Stomach (tissue), 19 donors: ENCODE measurements around the gene NUP98. TPM values are rescaled to one million over a fixed set of nuclear protein-coding genes. Genes with fewer than 3 reads are reported as not detected.

Experiments used
- DNase-seq, 2 donors: peaks; one replicate each; pipeline versions ENCODE4 v3.0.0 to v3.0.0-alpha.2; 2013 to 2019
- H3K27ac ChIP-seq, 5 donors: fragments of 200-600 bp in 4 of 5; sonication (generic) in 4 of 5; one replicate each; pipeline ENCODE4 v1.5.1; 2013 to 2019; ENCODE audit warnings: mild to moderate bottlenecking in 1 of 5, moderate library complexity in 1 of 5
- H3K27me3 ChIP-seq, 3 donors: fragments of 200-600 bp; sonication (generic); one replicate each; pipeline ENCODE4 v1.5.1; 2017 to 2019; ENCODE audit warnings: mixed run types in 1 of 3
- H3K36me3 ChIP-seq, 4 donors: fragments of 200-600 bp; sonication (generic); 1 replicate in 3 of 4; 2 replicates in 1 of 4; pipeline ENCODE4 v1.5.1; 2016 to 2019
- H3K4me1 ChIP-seq, 4 donors: fragments of 200-600 bp; sonication (generic); one replicate each; pipeline ENCODE4 v1.5.1; 2016 to 2019
- H3K4me3 ChIP-seq, 4 donors: fragments of 200-600 bp; sonication (generic) in 3 of 4; one replicate each; pipeline ENCODE4 v1.5.1; 2016 to 2019; ENCODE audit warnings: mild to moderate bottlenecking in 1 of 4
- H3K9me3 ChIP-seq, 4 donors: fragments of 200-600 bp; sonication (generic); one replicate each; pipeline ENCODE4 v1.5.1; 2016 to 2019
- EP300 ChIP-seq: sonication (generic); formaldehyde crosslinking; IDR thresholded peaks from one replicate; pipeline ENCODE4 v1.6.1; 2017; ENCODE audit warnings: antibody characterized with exemption
- POLR2A ChIP-seq, 4 donors: fragments of 450-650 bp; IDR thresholded peaks; one replicate each; pipeline ENCODE4 v1.6.1; 2016; ENCODE audit warnings: antibody characterized with exemption in 4 of 4, control low read depth in 2 of 4, mild to moderate bottlenecking in 1 of 4, moderate library complexity in 1 of 4
- POLR2AphosphoS5 ChIP-seq, 3 donors: sonication (generic); formaldehyde crosslinking; IDR thresholded peaks; one replicate each; pipeline ENCODE4 v1.6.1; 2016; ENCODE audit warnings: antibody characterized with exemption in 3 of 3
- WGBS, 5 donors: extraction: QIAGEN DNeasy Blood & Tissue Kit in 3 of 5; methylation state at CpG; one replicate each; pipeline versions ENCODE4 v1.1.5 to v1.1.7; 2013 to 2018; 5-methylcytosine and 5-hydroxymethylcytosine counted together
- intact Hi-C: fragments of 100-400 bp; cut with DNase I; formaldehyde crosslinking; loops from one replicate; pipeline ENCODE4 v1.15.1; 2023; ENCODE audit warnings: low total_unique reads
- long read RNA-seq, 10 donors: transcript quantifications; one replicate each; lab custom pipeline, GENCODE V29; 2026
- polyA plus RNA-seq, 3 donors: library from polyadenylated mRNA; stranded (reverse); fragments of 200-250 nt; gene quantifications; one replicate each; pipeline ENCODE4 v1.2.3, GENCODE V29; 2013
- total RNA-seq, 5 donors: library from RNA; depleted of rRNA; stranded (reverse); fragments of >200 nt; gene quantifications; one replicate each; pipeline versions ENCODE4 v1.1.0 to v1.2.3, GENCODE V29; 2014 to 2016
- TF ChIP-seq, protein P1 (sequence below), 7 experiments: fragments of 450-650 bp in 4 of 7; fragments of 200-600 bp in 3 of 7; sonication (generic) in 3 of 7; IDR thresholded peaks; one replicate each; pipeline ENCODE4 v1.5.1; 2016 to 2019; ENCODE audit warnings: antibody characterized with exemption in 7 of 7, control low read depth in 2 of 7, mild to moderate bottlenecking in 1 of 7
- donor health status: healthy with polysubstance abuse.
- donor health status: Bipolar disorder and iron deficiency.
- donor health status: healthy.

NUP98 gene
- total RNA-seq: 100 to 1,000 TPM in 1 of 5 donors, 10 to 100 TPM in 4; 43.3 to 132 (median 74.3) TPM
- 10 to 100 TPM; 16.2 to 17.6 (median 16.6) TPM for polyA plus RNA-seq
- long read RNA-seq, donor 1: 0 reads
- long read RNA-seq, donor 2, partial matches to known transcripts: 5 of 6 reads
- long read RNA-seq, donor 2, other reads (novel, unspliced or antisense): 0 of 6 reads
- long read RNA-seq, donor 3: 0 reads
- long read RNA-seq, donor 4: 0 reads
- long read RNA-seq, donor 5, partial matches to known transcripts: 13 of 13 reads
- long read RNA-seq, donor 5, other reads (novel, unspliced or antisense): 0 of 13 reads
- long read RNA-seq, donor 6, partial matches to known transcripts: 11 of 13 reads
- long read RNA-seq, donor 6, other reads (novel, unspliced or antisense): 0 of 13 reads
- long read RNA-seq, donor 7: 0 reads
- long read RNA-seq, donor 8, partial matches to known transcripts: 6 of 6 reads
- long read RNA-seq, donor 8, other reads (novel, unspliced or antisense): 0 of 6 reads
- long read RNA-seq, donor 9, partial matches to known transcripts: 13 of 13 reads
- long read RNA-seq, donor 9, other reads (novel, unspliced or antisense): 0 of 13 reads
- long read RNA-seq, donor 10: 0 reads

GRCh38 chr11:3797329-3798090 lies at the start of gene NUP98:
Gene NUP98 (minus strand): TSS chr11:3797554. CDS start chr11:3782117, 15,437 bp downstream.
- Histone ChIP-seq H3K4me1 (peaks cover 15 to 44% (median 33%) of the 10 kb centered on the region in 4 donors), H3K27ac (peak within 1 kb of the TSS; percentile 93 to 98 (median 97)), H3K36me3 (peaks cover 12 to 23% (median 19%) of the 10 kb centered on the region in 4 donors), H3K27me3 (no peaks in the 10 kb centered on the region), H3K9me3 (no peaks in the 10 kb centered on the region), H3K4me3 (peak within 1 kb of the TSS; percentile 76 to 85 (median 82))
- TF ChIP-seq, protein P1, sequence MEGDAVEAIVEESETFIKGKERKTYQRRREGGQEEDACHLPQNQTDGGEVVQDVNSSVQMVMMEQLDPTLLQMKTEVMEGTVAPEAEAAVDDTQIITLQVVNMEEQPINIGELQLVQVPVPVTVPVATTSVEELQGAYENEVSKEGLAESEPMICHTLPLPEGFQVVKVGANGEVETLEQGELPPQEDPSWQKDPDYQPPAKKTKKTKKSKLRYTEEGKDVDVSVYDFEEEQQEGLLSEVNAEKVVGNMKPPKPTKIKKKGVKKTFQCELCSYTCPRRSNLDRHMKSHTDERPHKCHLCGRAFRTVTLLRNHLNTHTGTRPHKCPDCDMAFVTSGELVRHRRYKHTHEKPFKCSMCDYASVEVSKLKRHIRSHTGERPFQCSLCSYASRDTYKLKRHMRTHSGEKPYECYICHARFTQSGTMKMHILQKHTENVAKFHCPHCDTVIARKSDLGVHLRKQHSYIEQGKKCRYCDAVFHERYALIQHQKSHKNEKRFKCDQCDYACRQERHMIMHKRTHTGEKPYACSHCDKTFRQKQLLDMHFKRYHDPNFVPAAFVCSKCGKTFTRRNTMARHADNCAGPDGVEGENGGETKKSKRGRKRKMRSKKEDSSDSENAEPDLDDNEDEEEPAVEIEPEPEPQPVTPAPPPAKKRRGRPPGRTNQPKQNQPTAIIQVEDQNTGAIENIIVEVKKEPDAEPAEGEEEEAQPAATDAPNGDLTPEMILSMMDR (IDR thresholded peaks at IDR 0.05): no peak
- TF ChIP-seq POLR2A (IDR thresholded peaks at IDR 0.05): peak in 2 of 4 donors; percentile 83 to 95
- peak; percentile 99 to 100 (median 100) for TF ChIP-seq POLR2AphosphoS5 (IDR thresholded peaks at IDR 0.05)
- no peak for TF ChIP-seq EP300
- WGBS, 5 donors: 0 to 1% (median 1%) methylated on average over 41 to 86 of the region's 86 CpGs
- intact Hi-C loops: no loop called here
- peak; percentile 100 for DNase-seq

GRCh38 chr11:3845670-3846069 lies 48.3 kb upstream of the NUP98 start:
- peaks cover 0 to 10% (median 6%) of the 10 kb centered on the region in 4 donors for H3K4me1 ChIP-seq
- H3K27ac ChIP-seq: no peak overlapping the region
- no peaks in the 10 kb centered on the region for H3K9me3 ChIP-seq
- no peak for TF ChIP-seq EP300
- no peak for TF ChIP-seq POLR2AphosphoS5 (IDR thresholded peaks at IDR 0.05)
- TF ChIP-seq, protein P1 (IDR thresholded peaks at IDR 0.05): no peak
- TF ChIP-seq POLR2A (IDR thresholded peaks at IDR 0.05): no peak
- intact Hi-C loops: no loop called here
- no peaks in the 10 kb centered on the region for H3K36me3 ChIP-seq
- H3K27me3 ChIP-seq: no peaks in the 10 kb centered on the region
- no peak for DNase-seq
- H3K4me3 ChIP-seq: no peak overlapping the region
- WGBS, 5 donors: 82 to 92% (median 90%) methylated on average over 3 of the region's 3 CpGs

DNA sequence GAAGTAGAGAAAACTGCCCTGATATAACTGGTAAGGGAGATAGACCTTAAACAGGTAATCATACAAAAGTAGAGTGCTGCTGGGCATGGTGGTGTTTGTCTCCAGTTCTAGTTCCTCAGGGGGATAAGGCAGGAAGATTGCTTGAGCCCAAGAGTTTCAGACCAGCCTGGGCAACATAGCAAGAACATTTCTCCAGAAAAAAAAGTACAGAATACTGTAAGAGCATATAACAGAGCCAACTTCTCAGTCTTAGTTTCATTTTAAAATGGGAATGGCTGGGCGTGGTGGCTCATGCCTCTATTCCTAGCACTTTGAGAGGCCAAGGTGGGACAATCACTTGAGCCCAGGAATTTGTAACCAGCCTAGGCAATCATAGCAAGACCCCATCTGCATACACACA lies 47.9 kb upstream of the NUP98 start:
- no peak overlapping the region for H3K27ac ChIP-seq
- TF ChIP-seq POLR2AphosphoS5 (IDR thresholded peaks at IDR 0.05) (no peak), POLR2A (IDR thresholded peaks at IDR 0.05) (no peak), EP300 (no peak)
- TF ChIP-seq, protein P1 (IDR thresholded peaks at IDR 0.05): no peak
- WGBS, 5 donors: 82 to 96% (median 91%) methylated on average over 1 of the region's 1 CpG
- peaks cover 0 to 11% (median 7%) of the 10 kb centered on the region in 4 donors for H3K4me1 ChIP-seq
- H3K36me3 ChIP-seq: no peaks in the 10 kb centered on the region
- H3K27me3 ChIP-seq: no peaks in the 10 kb centered on the region
- no peak overlapping the region for H3K4me3 ChIP-seq
- intact Hi-C loops: no loop called here
- H3K9me3 ChIP-seq: no peaks in the 10 kb centered on the region
- DNase-seq: no peak

DNA sequence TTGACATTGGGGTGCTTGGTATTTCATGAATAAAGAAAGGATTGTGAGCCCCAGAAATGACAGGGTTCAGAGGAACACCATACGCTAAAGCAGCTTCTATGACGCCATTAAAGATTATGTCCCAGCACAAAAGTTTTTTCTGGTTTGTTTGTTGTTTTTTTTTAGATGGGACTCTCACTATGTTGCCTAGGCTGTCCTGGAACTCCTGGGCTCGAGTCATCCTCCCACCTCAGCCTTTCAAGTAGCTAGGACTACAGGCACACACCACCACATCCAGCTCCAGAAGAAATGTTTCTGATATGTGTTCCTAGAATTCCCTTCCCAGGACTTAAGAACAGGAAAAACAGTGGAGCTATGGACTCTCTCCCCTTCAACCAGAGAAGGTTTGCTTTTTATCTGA lies 46.0 kb upstream of the NUP98 start:
- Histone ChIP-seq H3K27ac (no peak overlapping the region), H3K36me3 (no peaks in the 10 kb centered on the region), H3K27me3 (no peaks in the 10 kb centered on the region), H3K9me3 (no peaks in the 10 kb centered on the region), H3K4me1 (peaks cover 19 to 30% (median 26%) of the 10 kb centered on the region in 4 donors), H3K4me3 (no peak overlapping the region)
- WGBS, 5 donors: 77 to 93% (median 86%) methylated on average over 3 of the region's 3 CpGs
- TF ChIP-seq, protein P1 (IDR thresholded peaks at IDR 0.05): no peak
- TF ChIP-seq POLR2AphosphoS5 (IDR thresholded peaks at IDR 0.05): no peak
- TF ChIP-seq EP300: no peak
- TF ChIP-seq POLR2A (IDR thresholded peaks at IDR 0.05): no peak
- intact Hi-C loops: no loop called here
- DNase-seq: no peak
